Endothelial cell (in vitro differentiated cells): ENCODE results near the gene TMEM174. TPM values are rescaled to one million over a fixed set of nuclear protein-coding genes. Genes with fewer than 3 reads are reported as not detected.

Experiments used
- DNase-seq: peaks from one replicate; pipeline ENCODE4 v3.0.0; 2021; ENCODE audit warnings: low spot score
- H3K27ac Mint-ChIP-seq: one replicate; pipeline ENCODE4 v1.8.0; 2021; ENCODE audit warnings: mixed read lengths, inconsistent platforms; ENCODE audit not compliant: unreplicated experiment
- H3K27me3 Mint-ChIP-seq: one replicate; pipeline ENCODE4 v1.8.0; 2021; ENCODE audit warnings: mild to moderate bottlenecking, moderate library complexity, mixed read lengths, inconsistent platforms; ENCODE audit not compliant: unreplicated experiment
- H3K36me3 Mint-ChIP-seq: one replicate; pipeline ENCODE4 v1.8.0; 2021; ENCODE audit warnings: mild to moderate bottlenecking, low read depth, mixed read lengths, inconsistent platforms; ENCODE audit not compliant: unreplicated experiment
- H3K4me1 Mint-ChIP-seq: one replicate; pipeline ENCODE4 v1.8.0; 2021; ENCODE audit warnings: mild to moderate bottlenecking, mixed read lengths, inconsistent platforms; ENCODE audit not compliant: unreplicated experiment
- H3K4me3 Mint-ChIP-seq: one replicate; pipeline ENCODE4 v1.8.0; 2021; ENCODE audit warnings: mild to moderate bottlenecking, mixed read lengths, inconsistent platforms; ENCODE audit not compliant: unreplicated experiment
- H3K9me3 Mint-ChIP-seq: one replicate; pipeline ENCODE4 v1.8.0; 2021; ENCODE audit warnings: mixed read lengths, inconsistent platforms; ENCODE audit not compliant: unreplicated experiment
- total RNA-seq: library from RNA; stranded (reverse); fragmentation: NEBNext Ultra II Directional; extraction: Animal tissue kit (Norgen Biotek cat#: 25700); gene quantifications from one replicate; pipeline ENCODE4 v1.2.1, GENCODE V29; 2021; ENCODE audit not compliant: unreplicated experiment
- TF ChIP-seq, protein P1 (sequence below): fragments of 200-600 bp; sonication (generic); IDR thresholded peaks from one replicate; pipeline ENCODE4 v1.5.0; 2021; ENCODE audit warnings: antibody characterized with exemption; ENCODE audit not compliant: unreplicated experiment

Gene TMEM174
- total RNA-seq, 1 donor from 2014 or later: not detected

DNA sequence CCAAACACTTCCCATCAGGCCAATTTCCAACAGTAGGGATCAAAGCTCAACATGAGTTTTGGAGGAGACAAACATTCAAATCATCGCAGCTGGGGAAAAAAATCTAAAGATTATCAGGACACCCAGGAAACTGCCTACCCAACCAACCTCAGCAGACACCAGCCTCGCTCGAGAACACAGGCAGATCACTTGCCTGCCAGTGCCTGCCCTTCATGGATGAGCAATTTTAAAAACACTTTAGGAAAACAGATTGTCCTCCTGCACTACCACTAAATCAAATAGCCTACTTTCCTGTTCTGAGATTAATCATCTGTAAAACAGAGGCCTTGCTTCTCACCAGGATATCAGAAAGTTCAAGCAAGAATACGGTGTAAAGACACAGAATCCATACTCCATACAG, 14.7 kb upstream of the TMEM174 start:
- H3K4me1 Mint-ChIP-seq: no peaks in the 10 kb centered on the region
- H3K27me3 Mint-ChIP-seq: no peaks in the 10 kb centered on the region
- H3K36me3 Mint-ChIP-seq: no peaks in the 10 kb centered on the region
- no peak overlapping the region for H3K27ac Mint-ChIP-seq
- no peaks in the 10 kb centered on the region for H3K9me3 Mint-ChIP-seq
- H3K4me3 Mint-ChIP-seq: no peak overlapping the region
- TF ChIP-seq, protein P1, sequence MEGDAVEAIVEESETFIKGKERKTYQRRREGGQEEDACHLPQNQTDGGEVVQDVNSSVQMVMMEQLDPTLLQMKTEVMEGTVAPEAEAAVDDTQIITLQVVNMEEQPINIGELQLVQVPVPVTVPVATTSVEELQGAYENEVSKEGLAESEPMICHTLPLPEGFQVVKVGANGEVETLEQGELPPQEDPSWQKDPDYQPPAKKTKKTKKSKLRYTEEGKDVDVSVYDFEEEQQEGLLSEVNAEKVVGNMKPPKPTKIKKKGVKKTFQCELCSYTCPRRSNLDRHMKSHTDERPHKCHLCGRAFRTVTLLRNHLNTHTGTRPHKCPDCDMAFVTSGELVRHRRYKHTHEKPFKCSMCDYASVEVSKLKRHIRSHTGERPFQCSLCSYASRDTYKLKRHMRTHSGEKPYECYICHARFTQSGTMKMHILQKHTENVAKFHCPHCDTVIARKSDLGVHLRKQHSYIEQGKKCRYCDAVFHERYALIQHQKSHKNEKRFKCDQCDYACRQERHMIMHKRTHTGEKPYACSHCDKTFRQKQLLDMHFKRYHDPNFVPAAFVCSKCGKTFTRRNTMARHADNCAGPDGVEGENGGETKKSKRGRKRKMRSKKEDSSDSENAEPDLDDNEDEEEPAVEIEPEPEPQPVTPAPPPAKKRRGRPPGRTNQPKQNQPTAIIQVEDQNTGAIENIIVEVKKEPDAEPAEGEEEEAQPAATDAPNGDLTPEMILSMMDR: no peak
- DNase-seq: no peak

DNA sequence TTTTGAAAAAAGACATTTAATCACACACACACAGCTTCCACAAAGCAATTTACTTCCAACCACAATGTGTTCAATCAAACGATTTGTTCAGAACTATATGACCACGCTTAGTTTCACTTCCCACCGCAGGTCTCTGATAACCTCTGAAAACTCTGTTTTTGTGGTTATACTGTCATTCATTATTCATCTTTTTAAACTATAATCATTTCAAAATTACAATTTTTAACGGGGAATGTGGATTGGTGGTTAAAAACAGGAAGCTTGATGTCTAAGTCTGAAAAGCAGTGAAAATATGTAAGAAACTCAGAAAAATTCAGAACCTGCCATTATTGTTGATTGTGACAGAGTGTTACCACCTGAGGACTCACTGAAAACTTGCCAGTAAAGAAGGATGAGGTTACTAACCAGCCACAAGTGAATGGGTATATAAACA, 12.7 kb upstream of the TMEM174 start:
- Mint-ChIP-seq H3K36me3 (no peaks in the 10 kb centered on the region), H3K4me3 (no peak overlapping the region), H3K27me3 (no peaks in the 10 kb centered on the region), H3K9me3 (no peaks in the 10 kb centered on the region), H3K27ac (no peak overlapping the region), H3K4me1 (no peaks in the 10 kb centered on the region)
- no peak for DNase-seq
- TF ChIP-seq, protein P1: no peak

DNA sequence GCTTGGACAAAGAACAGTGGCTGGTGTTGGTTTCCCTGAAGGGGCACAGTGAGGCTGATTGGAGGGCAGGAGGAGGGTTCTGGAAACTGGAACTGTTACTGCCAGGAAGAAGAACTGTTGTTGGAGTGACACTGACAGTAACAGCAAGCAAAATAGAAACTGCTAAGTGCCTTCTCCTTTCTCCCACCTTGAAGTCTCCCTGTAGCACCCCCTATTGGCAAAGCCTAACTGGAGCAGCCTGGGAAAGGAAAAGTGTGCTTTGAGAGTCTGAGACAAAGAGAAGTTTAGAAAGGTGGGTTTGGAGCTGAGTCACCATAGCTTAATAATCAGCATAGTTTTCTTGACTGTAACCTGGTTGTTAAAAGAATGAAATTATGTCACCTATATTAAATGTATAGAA, 2.5 kb upstream of the TMEM174 start:
- no peak overlapping the region for H3K27ac Mint-ChIP-seq
- peak; percentile 55 for DNase-seq

DNA sequence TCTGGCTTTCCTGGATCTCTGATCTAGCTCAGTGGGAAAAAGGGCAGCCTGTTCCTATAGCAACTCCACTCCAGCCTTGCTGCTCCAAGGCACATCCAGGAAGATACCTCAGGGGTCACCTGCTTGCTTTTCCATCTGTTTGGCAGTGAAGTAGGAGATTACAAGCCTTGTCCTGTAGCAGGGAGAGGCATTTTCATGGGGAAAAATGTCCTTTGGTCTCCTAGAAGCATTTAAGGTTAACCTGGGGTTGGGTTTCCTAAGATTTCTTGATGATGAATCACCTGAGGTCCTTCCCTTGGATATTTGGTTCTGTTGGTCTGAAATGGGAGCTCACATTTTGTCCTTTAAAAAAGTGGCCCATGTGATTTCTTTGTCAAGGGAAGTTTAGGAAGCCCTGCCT, 1.5 kb upstream of the TMEM174 start:
- DNase-seq: no peak
- TF ChIP-seq, protein P1: no peak
- Mint-ChIP-seq H3K27ac (no peak overlapping the region), H3K4me3 (no peak overlapping the region), H3K27me3 (peaks cover 1% of the 10 kb centered on the region), H3K9me3 (no peaks in the 10 kb centered on the region), H3K4me1 (peaks cover 6% of the 10 kb centered on the region), H3K36me3 (no peaks in the 10 kb centered on the region)

More for the DNA sequence above, 2.5 kb upstream of the TMEM174 start:
- TF ChIP-seq, protein P1: peak; percentile 52
- peaks cover 1% of the 10 kb centered on the region for H3K27me3 Mint-ChIP-seq
- H3K36me3 Mint-ChIP-seq: no peaks in the 10 kb centered on the region
- H3K4me1 Mint-ChIP-seq: peaks cover 6% of the 10 kb centered on the region
- no peak overlapping the region for H3K4me3 Mint-ChIP-seq
- no peaks in the 10 kb centered on the region for H3K9me3 Mint-ChIP-seq

DNA sequence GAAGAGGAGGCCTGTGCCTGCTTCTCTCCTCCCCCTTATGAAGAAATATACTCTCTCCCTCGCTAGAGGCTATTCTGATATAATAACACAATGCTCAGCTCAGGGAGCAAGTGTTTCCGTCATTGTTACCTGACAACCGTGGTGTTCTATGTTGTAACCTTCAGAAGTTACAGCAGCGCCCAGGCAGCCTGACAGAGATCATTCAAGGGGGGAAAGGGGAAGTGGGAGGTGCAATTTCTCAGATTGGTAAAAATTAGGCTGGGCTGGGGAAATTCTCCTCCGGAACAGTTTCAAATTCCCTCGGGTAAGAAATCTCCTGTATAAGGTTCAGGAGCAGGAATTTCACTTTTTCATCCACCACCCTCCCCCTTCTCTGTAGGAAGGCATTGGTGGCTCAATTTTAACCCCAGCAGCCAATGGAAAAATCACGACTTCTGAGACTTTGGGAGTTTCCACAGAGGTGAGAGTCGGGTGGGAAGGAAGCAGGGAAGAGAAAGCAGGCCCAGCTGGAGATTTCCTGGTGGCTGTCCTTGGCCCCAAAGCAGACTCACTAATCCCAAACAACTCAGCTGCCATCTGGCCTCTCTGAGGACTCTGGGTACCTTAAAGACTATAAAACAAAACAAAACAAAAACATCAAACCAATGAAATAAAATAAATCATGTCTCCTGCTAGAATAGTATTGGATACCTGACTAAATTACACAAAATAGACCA, 1.3 kb downstream of the TMEM174 start:
- no peaks in the 10 kb centered on the region for H3K9me3 Mint-ChIP-seq
- TF ChIP-seq, protein P1: no peak
- peaks cover 6% of the 10 kb centered on the region for H3K4me1 Mint-ChIP-seq
- no peak overlapping the region for H3K4me3 Mint-ChIP-seq
- H3K36me3 Mint-ChIP-seq: no peaks in the 10 kb centered on the region
- no peaks in the 10 kb centered on the region for H3K27me3 Mint-ChIP-seq
- no peak for DNase-seq
- no peak overlapping the region for H3K27ac Mint-ChIP-seq
